Gastroesophageal sphincter (tissue), 4 donors: Measurements from ENCODE around the gene UBIAD1. TPM values are rescaled to one million over a fixed set of nuclear protein-coding genes. Genes with fewer than 3 reads are reported as not detected.

Experiments used
- ATAC-seq: fragments of 150-250 bp; one replicate; pipeline ENCODE4 v1.9.1; 2016; ENCODE audit warnings: mild to moderate bottlenecking, moderate library complexity
- H3K27ac ChIP-seq, 4 donors: fragments of 200-600 bp; sonication (generic) in 3 of 4; 1 replicate in 3 of 4; 2 replicates in 1 of 4; pipeline ENCODE4 v1.5.1; 2016 to 2019
- H3K27me3 ChIP-seq: fragments of 200-600 bp; sonication (generic); one replicate; pipeline ENCODE4 v1.5.1; 2019
- H3K36me3 ChIP-seq, 2 donors: fragments of 200-600 bp; sonication (generic); one replicate each; pipeline ENCODE4 v1.5.1; 2019; ENCODE audit warnings: control low read depth in 1 of 2
- H3K4me1 ChIP-seq, 3 donors: fragments of 200-600 bp; sonication (generic); 1 replicate in 2 of 3; 2 replicates in 1 of 3; pipeline ENCODE4 v1.5.1; 2016 to 2019; ENCODE audit warnings: control low read depth in 2 of 3
- H3K4me3 ChIP-seq, 2 donors: fragments of 200-600 bp; sonication (generic); one replicate each; pipeline ENCODE4 v1.5.1; 2019; ENCODE audit warnings: mild to moderate bottlenecking in 1 of 2, moderate library complexity in 1 of 2
- H3K9me3 ChIP-seq, 3 donors: fragments of 200-600 bp; sonication (generic); one replicate each; pipeline ENCODE4 v1.5.1; 2017 to 2019; ENCODE audit warnings: control low read depth in 2 of 3
- EP300 ChIP-seq: sonication (generic); formaldehyde crosslinking; IDR thresholded peaks from one replicate; pipeline ENCODE4 v1.6.1; 2017; ENCODE audit warnings: antibody characterized with exemption, mild to moderate bottlenecking
- POLR2A ChIP-seq, 2 donors: fragments of 450-650 bp; IDR thresholded peaks; one replicate each; pipeline ENCODE4 v1.6.1; 2017; ENCODE audit warnings: antibody characterized with exemption in 2 of 2, mild to moderate bottlenecking in 2 of 2, moderate library complexity in 1 of 2
- POLR2AphosphoS5 ChIP-seq: sonication (generic); formaldehyde crosslinking; IDR thresholded peaks from one replicate; pipeline ENCODE4 v1.6.1; 2017; ENCODE audit warnings: antibody characterized with exemption
- WGBS, 2 donors: methylation state at CpG; one replicate each; pipeline ENCODE4 v1.1.5; 2018; ENCODE audit warnings: low coverage in 1 of 2; 5-methylcytosine and 5-hydroxymethylcytosine counted together
- total RNA-seq, 4 donors: library from RNA; depleted of rRNA; stranded (reverse); fragments of >200 nt; gene quantifications; one replicate each; pipeline ENCODE4 v1.1.0, GENCODE V29; 2016
- TF ChIP-seq, protein P1 (sequence below), 4 experiments: fragments of 200-600 bp in 2 of 4; fragments of 450-650 bp in 2 of 4; sonication (generic) in 1 of 4; IDR thresholded peaks; one replicate each; pipeline ENCODE4 v1.5.1; 2017 to 2019; ENCODE audit warnings: antibody characterized with exemption in 4 of 4, mild to moderate bottlenecking in 2 of 4, moderate library complexity in 2 of 4

Gene UBIAD1, protein sequence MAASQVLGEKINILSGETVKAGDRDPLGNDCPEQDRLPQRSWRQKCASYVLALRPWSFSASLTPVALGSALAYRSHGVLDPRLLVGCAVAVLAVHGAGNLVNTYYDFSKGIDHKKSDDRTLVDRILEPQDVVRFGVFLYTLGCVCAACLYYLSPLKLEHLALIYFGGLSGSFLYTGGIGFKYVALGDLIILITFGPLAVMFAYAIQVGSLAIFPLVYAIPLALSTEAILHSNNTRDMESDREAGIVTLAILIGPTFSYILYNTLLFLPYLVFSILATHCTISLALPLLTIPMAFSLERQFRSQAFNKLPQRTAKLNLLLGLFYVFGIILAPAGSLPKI
- 10 to 100 TPM; 11.7 to 16.3 (median 14.0) TPM for total RNA-seq

DNA sequence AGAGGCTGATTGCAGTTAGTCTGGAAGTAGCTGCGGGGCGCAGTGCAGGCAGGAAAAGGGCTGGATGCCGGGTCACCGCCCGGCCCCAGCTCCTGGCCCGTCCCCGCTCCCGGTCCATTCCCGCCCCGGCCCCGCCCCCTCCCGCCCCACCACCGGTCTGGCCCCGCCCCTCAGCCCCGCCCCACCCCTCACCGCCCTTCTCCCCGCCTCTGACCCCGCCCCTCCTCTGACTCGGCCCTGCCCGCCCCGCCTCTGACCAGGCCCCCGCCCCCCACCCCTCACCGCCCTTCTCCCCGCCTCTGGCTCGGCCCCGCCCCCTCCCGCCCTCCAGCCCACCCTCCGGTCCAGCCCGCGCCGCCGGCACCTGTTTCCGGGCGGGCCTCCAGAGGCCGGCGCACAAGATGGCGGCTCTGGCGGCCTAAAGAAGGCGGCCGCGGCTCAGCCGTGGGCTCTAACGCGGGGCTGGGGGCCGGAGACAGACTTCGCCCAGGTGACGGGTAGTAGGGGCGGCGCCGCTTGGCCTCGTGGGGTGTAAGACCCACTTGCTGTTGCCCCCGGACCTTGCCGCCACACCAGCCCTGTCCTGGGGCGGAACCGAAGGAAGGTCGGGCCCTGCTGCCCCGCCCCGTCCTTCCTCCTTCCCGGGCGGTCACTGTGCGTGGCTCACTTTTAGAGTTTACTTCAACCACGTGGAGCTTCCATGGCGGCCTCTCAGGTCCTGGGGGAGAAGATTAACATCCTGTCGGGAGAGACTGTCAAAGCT lies at the start of gene UBIAD1:
Gene UBIAD1 (plus strand): TSS at position 367 of the 763 bp plus-strand sequence. CDS start 334 bp downstream, at position 701.
- TF ChIP-seq, protein P1, sequence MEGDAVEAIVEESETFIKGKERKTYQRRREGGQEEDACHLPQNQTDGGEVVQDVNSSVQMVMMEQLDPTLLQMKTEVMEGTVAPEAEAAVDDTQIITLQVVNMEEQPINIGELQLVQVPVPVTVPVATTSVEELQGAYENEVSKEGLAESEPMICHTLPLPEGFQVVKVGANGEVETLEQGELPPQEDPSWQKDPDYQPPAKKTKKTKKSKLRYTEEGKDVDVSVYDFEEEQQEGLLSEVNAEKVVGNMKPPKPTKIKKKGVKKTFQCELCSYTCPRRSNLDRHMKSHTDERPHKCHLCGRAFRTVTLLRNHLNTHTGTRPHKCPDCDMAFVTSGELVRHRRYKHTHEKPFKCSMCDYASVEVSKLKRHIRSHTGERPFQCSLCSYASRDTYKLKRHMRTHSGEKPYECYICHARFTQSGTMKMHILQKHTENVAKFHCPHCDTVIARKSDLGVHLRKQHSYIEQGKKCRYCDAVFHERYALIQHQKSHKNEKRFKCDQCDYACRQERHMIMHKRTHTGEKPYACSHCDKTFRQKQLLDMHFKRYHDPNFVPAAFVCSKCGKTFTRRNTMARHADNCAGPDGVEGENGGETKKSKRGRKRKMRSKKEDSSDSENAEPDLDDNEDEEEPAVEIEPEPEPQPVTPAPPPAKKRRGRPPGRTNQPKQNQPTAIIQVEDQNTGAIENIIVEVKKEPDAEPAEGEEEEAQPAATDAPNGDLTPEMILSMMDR (IDR thresholded peaks at IDR 0.05): peak in 1 of 4 experiments; percentile 50
- TF ChIP-seq POLR2A (IDR thresholded peaks at IDR 0.05) (peak; percentile 56 to 57), POLR2AphosphoS5 (peak; percentile 50), EP300 (no peak)
- 0% methylated on average over 9 of the region's 64 CpGs; no CpG with 5 or more reads in 1 of the 2 donors for WGBS, 2 donors
- peak; percentile 95 for ATAC-seq
- peak within 1 kb of the TSS; percentile 80 for H3K4me3 ChIP-seq
- peak within 1 kb of the TSS; percentile 83 to 95 (median 93) for H3K27ac ChIP-seq
- H3K4me1 ChIP-seq: peaks cover 0 to 43% (median 28%) of the 10 kb centered on the region in 3 donors
- H3K36me3 ChIP-seq: peaks cover 0 to 20% of the 10 kb centered on the region in 2 donors
- H3K9me3 ChIP-seq: no peaks in the 10 kb centered on the region
- H3K27me3 ChIP-seq: no peaks in the 10 kb centered on the region

DNA sequence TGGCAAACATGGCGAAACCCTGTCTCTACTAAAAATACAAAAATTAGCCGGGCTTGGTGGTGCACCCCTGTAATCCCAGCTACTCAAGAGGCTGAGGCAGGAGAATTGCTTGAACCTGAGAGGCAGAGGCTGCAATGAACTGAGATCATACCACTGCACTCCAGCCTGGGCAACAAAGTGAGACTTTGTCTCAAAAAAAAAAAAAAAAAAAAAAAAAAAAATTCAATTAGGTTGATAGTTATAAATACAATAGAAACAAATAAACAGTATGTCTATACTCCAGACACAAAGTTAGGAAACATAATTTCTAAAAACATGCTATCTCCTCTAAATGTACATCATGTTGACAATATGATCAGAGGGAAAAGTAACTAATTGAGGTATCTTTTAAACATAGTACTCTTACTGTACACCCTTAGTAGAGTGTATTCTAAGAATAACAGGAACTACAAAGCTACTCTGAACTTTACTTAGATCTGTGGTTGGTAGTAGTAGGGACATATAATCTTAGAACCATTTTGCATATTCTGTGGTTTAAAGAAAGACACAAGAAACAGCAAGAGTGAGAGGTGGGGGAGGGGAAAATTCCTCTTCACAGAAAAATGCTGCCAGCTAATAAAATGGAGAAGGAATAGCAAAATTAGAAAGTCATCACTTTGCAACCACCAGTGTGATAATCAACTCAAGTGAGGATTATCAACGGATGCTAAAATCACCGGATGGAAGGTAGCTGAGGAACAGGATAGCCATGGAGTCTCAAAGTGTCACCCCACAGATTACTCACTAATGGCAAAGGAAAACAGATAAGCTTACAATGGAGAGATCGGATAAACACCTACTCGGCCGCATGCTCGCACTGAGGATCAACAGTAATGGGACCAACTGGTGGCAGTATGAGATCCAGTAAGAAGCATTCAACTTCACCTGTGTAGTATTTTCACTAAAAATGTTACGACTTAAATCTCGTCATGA lies 45.6 kb upstream of the UBIAD1 start:
- TF ChIP-seq, protein P1 (IDR thresholded peaks at IDR 0.05): no peak
- no peak for TF ChIP-seq POLR2AphosphoS5
- no peak for TF ChIP-seq EP300
- TF ChIP-seq POLR2A (IDR thresholded peaks at IDR 0.05): no peak
- Histone ChIP-seq H3K4me3 (no peak overlapping the region), H3K4me1 (no peaks in the 10 kb centered on the region), H3K27ac (no peak overlapping the region), H3K36me3 (peaks cover 14 to 95% of the 10 kb centered on the region in 2 donors), H3K9me3 (no peaks in the 10 kb centered on the region), H3K27me3 (no peaks in the 10 kb centered on the region)
- ATAC-seq: no peak
- WGBS, 2 donors: 82 to 86% methylated on average over 9 to 10 of the region's 10 CpGs

DNA sequence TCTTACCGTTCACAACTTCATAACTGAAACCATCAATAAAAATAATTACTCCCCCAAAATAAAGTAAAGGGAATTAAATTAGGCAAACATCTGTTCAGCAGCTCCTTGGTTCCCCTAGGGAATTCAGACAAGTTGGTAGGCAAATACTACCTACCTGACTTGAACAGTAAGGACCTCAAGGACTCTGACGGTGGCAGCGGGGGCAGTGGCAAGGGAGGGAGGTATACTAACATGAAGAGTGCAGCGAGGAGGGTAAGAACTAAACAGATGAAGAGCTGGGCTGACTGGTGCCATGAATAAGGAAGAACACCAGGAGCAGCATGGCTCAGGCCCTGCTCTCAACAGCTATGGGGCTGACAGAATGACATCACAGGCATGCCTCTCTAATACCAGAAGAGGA lies 43.8 kb upstream of the UBIAD1 start:
- no peak overlapping the region for H3K4me3 ChIP-seq
- 79 to 83% methylated on average over 1 to 4 of the region's 4 CpGs for WGBS, 2 donors
- H3K9me3 ChIP-seq: no peaks in the 10 kb centered on the region
- H3K27me3 ChIP-seq: no peaks in the 10 kb centered on the region
- peaks cover 14 to 99% of the 10 kb centered on the region in 2 donors for H3K36me3 ChIP-seq
- H3K27ac ChIP-seq: no peak overlapping the region
- no peak for ATAC-seq
- no peaks in the 10 kb centered on the region for H3K4me1 ChIP-seq
- no peak for TF ChIP-seq EP300
- TF ChIP-seq POLR2A (IDR thresholded peaks at IDR 0.05): no peak
- TF ChIP-seq, protein P1 (IDR thresholded peaks at IDR 0.05): no peak
- TF ChIP-seq POLR2AphosphoS5: no peak

DNA sequence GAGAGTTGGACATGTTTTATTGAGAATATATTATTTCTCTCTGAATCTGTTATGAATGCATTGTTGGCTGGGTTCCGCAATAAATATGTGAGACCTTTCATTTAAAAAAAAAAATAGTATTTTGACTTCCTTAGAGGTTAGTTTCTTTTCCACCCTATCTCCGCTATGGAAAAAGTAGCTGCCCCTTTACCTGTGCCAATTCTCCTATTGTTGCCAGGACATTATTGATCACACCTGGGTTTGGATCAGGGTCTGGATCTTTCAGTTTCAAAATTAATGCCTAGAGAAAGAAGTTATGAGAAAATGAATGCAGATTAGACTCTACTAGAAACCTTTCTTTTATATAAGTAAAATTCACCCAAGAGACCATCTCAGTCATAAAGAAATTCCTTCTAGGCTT lies 39.8 kb upstream of the UBIAD1 start:
- Histone ChIP-seq H3K27ac (no peak overlapping the region), H3K4me3 (no peak overlapping the region), H3K36me3 (peaks cover 11 to 100% of the 10 kb centered on the region in 2 donors), H3K9me3 (no peaks in the 10 kb centered on the region), H3K4me1 (peaks cover 0 to 18% (median 0%) of the 10 kb centered on the region in 3 donors), H3K27me3 (no peaks in the 10 kb centered on the region)
- 100% methylated on average over 2 of the region's 2 CpGs for WGBS, 2 donors
- ATAC-seq: no peak
- no peak for TF ChIP-seq POLR2A (IDR thresholded peaks at IDR 0.05)
- no peak for TF ChIP-seq EP300
- TF ChIP-seq, protein P1 (IDR thresholded peaks at IDR 0.05): no peak
- TF ChIP-seq POLR2AphosphoS5: no peak
